ENCODE measurements around the gene APOBEC3B. TPM values are rescaled to one million over a fixed set of nuclear protein-coding genes. Genes with fewer than 3 reads are reported as not detected.

The APOBEC3B gene
- total and polyA plus RNA-seq, 2 of the 8 experiments (the other 6 are each of a cell fraction or from before 2014, with no cell fraction given) = 14.2 to 74.9 TPM

- peaks cover 0 to 2% (median 0%) of the 10 kb centered on the region in 4 experiments; a peak in 2 of 8 replicates for H3K36me3 ChIP-seq (ENCODE audit: control insufficient read depth in 2 of 4, insufficient read depth in 4 of 4, low read length in 3 of 4)
- H2BK5ac ChIP-seq (ENCODE audit: low read depth, low read length) = no peak overlapping the region
- no peak overlapping the region for H4K91ac ChIP-seq (replicated peaks; ENCODE audit: insufficient read length, low read length)
- no peak overlapping the region for H3K4me2 ChIP-seq (ENCODE audit: insufficient read depth in 1 of 2, low read depth in 2 of 2, low read length in 2 of 2)
- H3K56ac ChIP-seq (replicated peaks; ENCODE audit: insufficient read length, low read depth, low read length) = no peak overlapping the region
- no peaks in the 10 kb centered on the region for H3K79me1 ChIP-seq (ENCODE audit: low read depth, low read length)
- CTCF ChIA-PET (ENCODE audit: partially characterized antibody) = no interaction called here
- H3K79me2 ChIP-seq (ENCODE audit: control insufficient read depth in 1 of 2, insufficient read depth in 2 of 2, low read length in 2 of 2) = no peaks in the 10 kb centered on the region
- TF ChIP-seq BACH1 (IDR thresholded peaks at IDR 0.05; ENCODE audit: low read length) (no peak), KDM4A (IDR thresholded peaks at IDR 0.05; ENCODE audit: low read depth, low read length, severe bottlenecking) (no peak), TAF7 (optimal IDR thresholded peaks at IDR 0.05; ENCODE audit: borderline replicate concordance, low read depth, low read length) (no peak), GTF2F1 (IDR thresholded peaks at IDR 0.05; ENCODE audit: borderline replicate concordance, low read depth, low read length) (no peak), EGR1 (IDR thresholded peaks at IDR 0.05; ENCODE audit: borderline replicate concordance, low read depth, low read length) (no peak), EP300 (IDR thresholded peaks at IDR 0.05; ENCODE audit: borderline replicate concordance in 1 of 2, low read depth in 2 of 2, low read length in 2 of 2) (no peak), PHF8 (conservative IDR thresholded peaks at IDR 0.05; ENCODE audit: low read depth, low read length) (no peak), BCL11A (IDR thresholded peaks at IDR 0.05; ENCODE audit: low read depth in 2 of 2, low read length in 2 of 2) (no peak), E2F6 (IDR thresholded peaks at IDR 0.05) (no peak), YY1 (IDR thresholded peaks at IDR 0.05; ENCODE audit: low read depth, low read length) (no peak), CHD2 (IDR thresholded peaks at IDR 0.05; ENCODE audit: low read length) (no peak), CREB1 (IDR thresholded peaks at IDR 0.05) (no peak), FOSL1 (IDR thresholded peaks at IDR 0.05; ENCODE audit: insufficient read depth, low read depth, low read length) (no peak)
- H2BK20ac ChIP-seq (ENCODE audit: low read length) = no peak overlapping the region
- 89% methylated on average over 12 of the region's 12 CpGs; no CpG with 5 or more reads in 1 of the 2 experiments for WGBS, 2 experiments (ENCODE audit: extremely low coverage in 1 of 2, insufficient coverage in 1 of 2, insufficient read length in 1 of 2, insufficient replicate concordance in 2 of 2, low coverage in 1 of 2, low lambda C conversion rate in 2 of 2, missing lambda C conversion rate in 1 of 2)
- H3K23ac ChIP-seq (ENCODE audit: insufficient read length) = no peak overlapping the region
- H3K4ac ChIP-seq (replicated peaks; ENCODE audit: insufficient read length, low read depth, low read length) = no peak overlapping the region
- no peaks in the 10 kb centered on the region for H3K27me3 ChIP-seq (replicated peaks in 1 of 4; ENCODE audit: control insufficient read depth in 3 of 4, extremely low read depth in 1 of 4, insufficient read depth in 3 of 4, low read length in 3 of 4)
- no peak overlapping the region for H4K8ac ChIP-seq (ENCODE audit: extremely low read depth, insufficient read depth, low read length)
- H3K9me3 ChIP-seq (ENCODE audit: insufficient read depth in 2 of 2, low read depth in 1 of 2, low read length in 1 of 2) = no peaks in the 10 kb centered on the region
- no peak for DNase-seq (ENCODE audit: low read depth in 1 of 2, low spot score in 2 of 2)
- no peak overlapping the region for H2BK120ac ChIP-seq (replicated peaks; ENCODE audit: low read depth, low read length)
- H4K5ac ChIP-seq (ENCODE audit: insufficient read length, low read depth, low read length) = no peak overlapping the region
- H3K14ac ChIP-seq (ENCODE audit: insufficient read length) = no peak overlapping the region
- peaks cover 0 to 19% (median 5%) of the 10 kb centered on the region in 4 experiments; a peak in 4 of 7 replicates for H3K4me1 ChIP-seq (replicated peaks in 1 of 4; ENCODE audit: control insufficient read depth in 3 of 4, insufficient read depth in 4 of 4, low read length in 3 of 4)
- H2BK15ac ChIP-seq (ENCODE audit: low read length) = no peak overlapping the region
- POLR2A ChIA-PET (ENCODE audit: partially characterized antibody) = interaction anchor here (0.7 kb wide), 1 partner anchor 13 kb away, joined by 3 read pairs; no protein-coding TSS in a partner anchor
- H3K4me3 ChIP-seq (ENCODE audit: extremely low read depth in 1 of 4, insufficient read depth in 2 of 4, low read depth in 3 of 4, low read length in 4 of 4) = no peak overlapping the region
- no peak overlapping the region for H3K27ac ChIP-seq (ENCODE audit: low read depth, low read length)
- no peak overlapping the region for H3K9ac ChIP-seq (replicated peaks in 1 of 4; ENCODE audit: extremely low read depth in 1 of 4, low read depth in 3 of 4, low read length in 3 of 4)
- H2AK5ac ChIP-seq (ENCODE audit: low read depth, low read length) = no peak overlapping the region
- no peak overlapping the region for H2BK12ac ChIP-seq (ENCODE audit: low read depth, low read length)
- H4K20me1 ChIP-seq (replicated peaks in 1 of 2; ENCODE audit: control insufficient read depth in 1 of 2, insufficient read depth in 2 of 2, low read length in 2 of 2) = no peaks in the 10 kb centered on the region
- no peak for FAIRE-seq
- H2AFZ ChIP-seq (ENCODE audit: low read length) = no peak overlapping the region
- no peaks in the 10 kb centered on the region; the same call in 1 of the 2 replicates for H3K23me2 ChIP-seq (ENCODE audit: low read depth, low read length)
- no peak overlapping the region for H3K18ac ChIP-seq (ENCODE audit: extremely low read depth, low read length)
Measured at GRCh38 chr22:39026509-39027150, 44.5 kb downstream of the APOBEC3B start.
